ENCODE measurements around the gene SLC34A2.
"Not testable (repeated sequence)": the region's sequence is repeated elsewhere in the genome, so short reads cannot be mapped to it uniquely, and the experiment has no call there.

Gene SLC34A2

GRCh38 chr4:25654971-25655963 lies at the start of gene SLC34A2:
TSS of gene SLC34A2 (plus strand) at chr4:25655851. CDS start at chr4:25662501, 6,650 bp downstream.
- no peak for DNase-seq

GRCh38 chr4:25608644-25609043 lies 47.0 kb upstream of the SLC34A2 start:
- DNase-seq = no peak

GRCh38 chr4:25609976-25610375 lies 45.7 kb upstream of the SLC34A2 start:
- no peak for DNase-seq

GRCh38 chr4:25613613-25614012 lies 42.0 kb upstream of the SLC34A2 start:
- DNase-seq = not testable (repeated sequence)

DNA sequence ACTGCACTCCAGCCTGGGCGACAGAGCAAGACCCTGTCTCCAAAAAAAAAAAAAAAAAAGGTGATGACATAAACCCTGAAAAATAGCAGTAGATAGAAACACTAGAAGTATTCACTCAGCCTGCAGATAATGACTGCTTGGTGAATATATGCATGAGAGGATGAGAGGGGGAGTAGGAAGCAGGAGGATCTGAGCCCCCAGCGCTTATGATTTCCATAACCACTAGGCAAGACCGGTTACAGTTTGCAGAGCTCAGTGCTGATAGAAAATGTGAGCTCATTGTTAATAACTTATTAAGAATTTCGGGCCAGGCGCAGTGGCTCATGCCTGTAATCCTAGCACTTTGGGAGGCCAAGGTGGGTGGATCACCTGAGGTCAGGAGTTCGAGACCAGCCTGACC lies 40.8 kb upstream of the SLC34A2 start:
- DNase-seq = no peak

- no peak for DNase-seq
Measured at GRCh38 chr4:25621027-25621930, 34.4 kb upstream of the SLC34A2 start.

DNA sequence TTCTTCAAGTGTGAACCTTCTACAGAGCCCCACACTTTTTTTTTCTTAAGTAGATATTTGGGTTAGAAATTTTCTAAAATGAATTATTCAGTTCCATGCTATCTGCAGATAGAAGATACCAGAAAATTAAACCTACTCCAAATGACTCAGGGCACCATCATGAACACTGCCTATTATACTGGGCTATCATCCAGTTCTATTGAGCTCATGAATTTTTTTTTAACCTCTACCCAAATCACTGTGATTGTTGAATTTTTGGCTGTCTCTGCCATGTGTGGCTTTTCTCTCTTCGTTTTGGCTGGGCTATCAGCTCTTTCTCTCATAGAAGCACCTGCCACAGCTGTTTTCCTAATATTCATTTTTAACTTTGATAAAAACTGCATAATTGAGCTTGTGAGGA lies 31.0 kb upstream of the SLC34A2 start:
- DNase-seq = no peak

DNA sequence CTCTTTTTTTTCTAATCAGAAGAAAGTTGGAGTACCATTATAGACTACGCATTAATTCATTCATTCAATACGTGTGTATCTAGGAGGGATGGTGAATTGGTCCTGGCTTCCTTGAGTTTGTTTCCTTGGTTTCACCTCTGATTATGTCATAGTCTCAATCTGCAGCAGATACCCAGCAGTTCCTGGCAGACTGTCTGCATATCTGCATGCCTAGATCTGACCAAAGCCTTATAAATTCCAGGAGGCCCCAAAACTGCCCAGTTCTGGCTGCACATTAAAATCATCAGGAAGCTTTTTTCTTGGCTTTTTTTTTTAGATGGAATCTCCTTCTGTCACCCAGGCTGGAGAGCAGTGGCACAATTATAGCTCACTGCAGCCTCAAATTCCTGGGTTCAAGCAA lies 27.2 kb upstream of the SLC34A2 start:
- no peak for DNase-seq

DNA sequence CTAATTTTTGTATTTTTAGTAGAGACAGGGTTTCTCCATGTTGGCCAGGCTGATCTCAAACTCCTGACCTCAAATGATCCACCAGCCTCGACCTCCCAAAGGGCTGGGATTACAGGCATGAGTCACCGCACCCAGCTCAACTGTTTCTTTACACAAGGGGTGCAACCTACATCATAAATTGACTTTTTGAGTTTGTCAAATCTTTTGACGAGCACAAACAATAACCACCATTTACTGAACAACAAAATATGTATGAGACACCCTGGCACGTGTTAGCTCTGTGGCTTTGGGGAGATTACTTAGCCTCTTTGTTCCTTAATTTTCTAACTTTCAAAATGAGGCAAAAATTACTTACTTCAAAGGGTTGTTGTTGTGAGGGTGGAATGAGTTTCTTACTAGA lies 23.5 kb upstream of the SLC34A2 start:
- no peak for DNase-seq

DNA sequence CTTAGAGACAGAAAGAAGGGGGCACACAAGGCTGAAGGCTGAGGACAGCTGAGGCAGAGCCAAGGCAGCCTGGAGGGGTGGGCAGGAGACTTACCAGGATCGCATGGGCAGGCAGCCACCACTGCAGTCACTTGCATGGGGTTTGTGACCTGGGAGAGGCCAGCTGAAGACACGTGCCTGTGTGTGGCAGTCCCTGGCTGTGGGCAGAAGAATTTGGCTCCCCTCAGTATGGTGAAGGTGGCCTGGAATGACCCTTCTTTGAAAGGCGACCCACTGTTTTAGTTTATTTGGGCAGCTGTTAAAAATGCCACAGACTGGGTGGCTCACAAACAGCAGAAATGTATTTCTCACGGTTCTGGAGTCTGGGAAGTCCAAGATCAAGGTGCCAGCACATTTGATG lies 22.1 kb upstream of the SLC34A2 start:
- DNase-seq = no peak

DNA sequence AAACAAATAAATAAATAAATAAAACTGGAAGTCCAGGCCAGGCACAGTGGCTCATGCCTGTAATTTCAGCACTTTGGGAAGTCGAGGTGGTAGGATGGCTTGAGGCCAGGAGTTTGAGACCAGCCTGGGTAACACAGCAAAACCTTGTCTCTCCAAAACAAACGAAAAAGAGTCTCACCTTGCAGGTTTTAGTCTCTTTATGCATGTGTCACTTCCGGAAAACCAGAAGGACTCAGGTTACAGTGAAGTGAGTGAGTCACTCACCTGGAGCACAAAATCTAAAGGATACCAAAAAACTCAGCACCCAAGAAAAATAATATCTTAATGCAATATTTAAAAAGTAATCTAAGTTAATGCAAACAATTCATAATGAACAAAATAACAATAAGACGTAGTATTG lies 20.1 kb upstream of the SLC34A2 start:
- DNase-seq = no peak

GRCh38 chr4:25637581-25638220 lies 17.9 kb upstream of the SLC34A2 start:
- no peak for DNase-seq

GRCh38 chr4:25638221-25638601 lies 17.4 kb upstream of the SLC34A2 start:
- no peak for DNase-seq

DNA sequence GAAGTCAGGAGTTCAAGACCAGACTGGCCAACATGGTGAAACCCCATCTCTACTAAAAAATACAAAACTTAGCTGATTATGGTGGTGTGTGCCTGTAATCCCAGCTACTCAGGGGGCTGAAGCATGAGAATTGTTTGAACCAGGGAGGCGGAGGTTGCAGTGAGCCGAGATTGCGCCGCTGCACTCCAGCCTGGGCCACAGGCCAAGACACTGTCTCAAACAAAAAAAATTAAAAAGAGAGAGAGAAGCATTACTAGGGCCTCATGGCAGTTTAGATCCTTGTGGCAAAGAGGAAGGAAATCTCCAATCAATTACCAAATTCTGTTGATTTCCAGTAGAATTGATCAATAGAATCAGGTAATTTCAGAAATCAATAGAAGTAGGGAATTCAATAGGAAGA lies 16.8 kb upstream of the SLC34A2 start:
- DNase-seq = no peak

DNA sequence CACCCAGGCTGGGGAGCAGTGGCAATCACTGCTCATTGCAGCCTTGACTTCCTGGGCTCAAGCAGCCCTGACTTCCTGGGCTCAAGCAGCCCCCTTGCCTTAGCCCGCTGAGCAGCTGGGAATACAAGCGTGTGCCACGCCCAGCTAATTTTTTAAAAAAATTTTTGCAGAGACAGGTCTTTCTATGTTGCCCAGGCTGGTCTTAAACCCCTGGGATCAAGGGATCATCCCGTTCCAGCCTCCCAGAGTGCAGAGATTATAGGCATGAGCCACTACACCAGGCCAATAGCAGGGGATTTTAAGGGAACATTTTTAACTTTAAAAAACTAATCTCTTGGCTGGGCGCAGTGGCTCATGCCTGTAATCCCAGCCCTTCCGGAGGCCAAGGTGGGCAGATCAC lies 5.3 kb upstream of the SLC34A2 start:
- DNase-seq = no peak

GRCh38 chr4:25651682-25652081 lies 4.0 kb upstream of the SLC34A2 start:
- no peak for DNase-seq

DNA sequence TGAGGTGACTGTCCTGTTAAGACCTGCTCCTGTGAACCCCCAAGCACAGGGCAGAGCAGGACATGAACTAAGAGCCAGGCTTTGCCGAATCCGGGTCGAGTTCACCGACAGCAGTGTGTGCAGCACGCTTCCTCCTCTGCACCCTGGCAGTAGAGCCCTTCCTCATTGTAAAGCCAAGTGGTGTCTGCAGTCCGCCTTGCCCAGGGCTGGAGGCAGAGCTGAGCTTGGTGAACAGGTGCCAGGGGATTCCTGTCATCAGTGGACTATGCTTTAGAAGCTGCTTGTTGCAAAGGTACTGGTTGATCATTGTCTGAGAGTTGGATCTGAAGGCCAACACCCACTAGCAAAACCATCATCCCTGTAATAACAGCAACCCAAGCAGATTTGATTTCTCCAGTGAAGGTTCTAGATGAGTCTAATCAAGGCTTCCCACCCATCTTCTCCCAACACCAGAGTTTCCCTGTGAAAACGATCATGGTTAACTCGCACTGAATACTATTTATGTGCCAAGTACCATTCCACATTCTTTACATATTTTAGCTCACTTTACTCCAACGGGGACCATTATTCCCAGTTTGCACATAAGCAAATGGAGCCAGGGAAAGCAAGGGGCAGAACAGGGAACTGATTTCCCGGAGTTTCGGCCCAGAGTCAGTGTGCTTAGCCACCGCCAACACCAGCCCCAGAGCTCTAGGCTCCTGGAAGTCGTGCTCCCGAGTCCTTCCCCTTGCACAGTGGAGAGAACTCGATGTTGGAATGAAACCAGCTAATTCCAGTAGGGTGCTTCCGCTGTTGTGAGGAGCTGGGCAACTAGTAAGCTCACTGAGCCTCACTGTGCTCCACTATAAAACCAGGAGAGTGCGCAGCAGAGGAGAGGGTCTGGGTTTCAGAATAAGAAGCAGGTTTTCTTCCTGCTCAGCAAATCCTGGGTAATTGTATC lies 1.4 kb upstream of the SLC34A2 start:
- no peak for DNase-seq

DNA sequence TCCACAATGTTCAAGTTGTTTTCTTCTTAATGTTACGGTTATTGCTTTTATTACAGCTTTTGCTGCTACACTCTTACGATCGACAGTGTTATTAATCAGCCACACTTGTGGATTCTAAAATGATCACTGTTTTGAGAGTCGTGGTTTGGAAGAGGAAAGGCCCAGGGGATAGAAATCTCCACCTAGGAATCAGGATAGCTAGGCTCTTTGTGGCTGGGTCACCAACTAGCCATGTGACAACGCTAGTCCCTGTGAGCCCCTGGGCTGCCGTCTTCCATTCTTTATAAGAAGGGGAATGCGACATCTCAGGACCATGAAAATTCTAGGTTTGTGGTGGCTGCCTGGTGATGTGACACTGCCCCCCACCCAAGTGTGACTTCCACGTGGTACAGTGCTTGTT lies 380 bp downstream of the SLC34A2 start:
- no peak for DNase-seq

DNA sequence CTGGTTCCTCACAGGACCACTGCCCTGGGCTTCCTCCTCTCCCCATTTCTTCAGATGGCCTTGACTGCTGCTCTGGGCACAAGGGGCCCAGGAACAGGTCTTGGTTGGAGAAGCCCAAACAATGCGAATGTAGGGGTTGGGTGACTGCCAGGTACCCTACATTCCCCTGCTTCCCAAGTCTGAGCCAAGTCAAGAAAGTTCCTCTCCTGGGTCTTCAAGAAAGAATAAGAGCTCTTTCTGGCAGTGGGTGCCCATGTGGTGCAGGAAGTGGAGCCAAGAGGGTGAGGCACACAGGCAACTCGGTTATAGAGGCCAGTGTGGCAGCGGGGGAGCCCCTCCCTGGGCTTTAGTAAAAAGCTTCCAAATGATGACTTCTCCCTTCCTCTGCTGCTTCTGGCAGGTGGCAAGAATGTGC lies 2.7 kb downstream of the SLC34A2 start:
- no peak for DNase-seq

GRCh38 chr4:25658777-25659176 lies 3.1 kb downstream of the SLC34A2 start:
- no peak for DNase-seq

DNA sequence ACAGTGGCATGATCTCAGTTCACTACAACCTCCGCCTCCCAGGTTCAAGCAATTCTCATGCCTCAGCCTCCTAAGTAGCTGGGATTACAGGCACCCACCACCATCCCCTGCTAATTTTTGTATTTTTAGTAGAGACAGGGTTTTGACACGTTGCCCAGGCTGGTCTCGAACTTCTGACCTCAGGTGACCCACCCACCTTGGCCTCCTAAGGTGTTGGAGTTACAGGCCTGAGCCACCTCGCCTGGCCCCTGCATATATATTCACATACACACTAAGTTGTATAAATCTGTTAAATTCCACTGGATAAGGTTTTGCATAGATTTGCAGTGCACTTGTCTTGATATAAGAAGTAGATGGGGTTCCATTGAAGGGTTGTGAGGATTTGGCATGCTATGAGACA lies 5.8 kb downstream of the SLC34A2 start:
- not testable (repeated sequence) for DNase-seq

DNA sequence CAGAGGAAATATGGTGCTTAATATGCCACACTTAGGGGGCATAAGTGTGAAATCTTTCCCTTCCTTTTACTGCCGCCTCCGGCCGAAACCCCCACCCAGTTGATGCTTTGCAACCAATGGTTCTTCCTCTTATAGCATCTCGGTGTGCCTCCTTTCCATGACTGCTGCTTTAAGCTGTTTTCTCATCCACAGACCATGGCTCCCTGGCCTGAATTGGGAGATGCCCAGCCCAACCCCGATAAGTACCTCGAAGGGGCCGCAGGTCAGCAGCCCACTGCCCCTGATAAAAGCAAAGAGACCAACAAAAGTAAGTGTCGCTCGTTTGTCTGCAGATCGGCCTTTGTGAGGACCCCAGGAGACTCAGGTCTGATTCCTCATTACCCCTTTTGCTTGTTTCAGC lies 6.7 kb downstream of the SLC34A2 start:
- DNase-seq = no peak

Measured in SHP77 (cell line).